A549 (cell line): Measurements from ENCODE around the gene ABCA2. TPM values are rescaled to one million over a fixed set of nuclear protein-coding genes. Genes with fewer than 3 reads are reported as not detected.
A peak's percentile ranks its signal among the peaks of the same experiment; 100 is the strongest.

Experiments used
- ATAC-seq, 2 experiments: fragments of 200-7000 bp in 1 of 2; fragments of >200 bp in 1 of 2; cut with Nextera tagmentation in 1 of 2; cut with Tn5 transposase in 1 of 2; 3 replicates each; pipeline versions ENCODE4 v1.8.0 to v1.9.1; 2018 to 2020; ENCODE audit warnings: mild to moderate bottlenecking in 1 of 2, moderate library complexity in 1 of 2
- CTCF ChIA-PET: fragments of 300-600 bp; sonication (Branson Sonifier 250); formaldehyde crosslinking; extraction: SDS; loops from one replicate; lab custom pipeline; 2021; ENCODE audit warnings: antibody characterized with exemption, inconsistent platforms; lab: Yijun Ruan, JAX
- POLR2A ChIA-PET: fragments of 350-600 bp; formaldehyde crosslinking; extraction: SDS; loops from one replicate; lab custom pipeline; 2021; ENCODE audit warnings: antibody characterized with exemption, inconsistent platforms; lab: Yijun Ruan, JAX
- DNase-seq, 2 experiments: peaks; one replicate each; pipeline versions ENCODE4 v3.0.0 to v3.0.0-alpha.2; 2011 to 2016; ENCODE audit warnings: low read depth in 1 of 2, low spot score in 1 of 2
- FAIRE-seq: peaks from 2 replicates; lab custom pipeline; 2011; peaks lifted over from hg19 to GRCh38; lab: Jason Lieb, UNC
- H3K27ac ChIP-seq, 2 experiments: fragments of >200 bp; sonication (Bioruptor Twin); formaldehyde crosslinking; 3 replicates each; pipeline ENCODE4 v1.5.1; 2016 to 2017
- H3K4me1 ChIP-seq: fragments of >200 bp; sonication (Bioruptor Twin); formaldehyde crosslinking; 3 replicates; pipeline ENCODE4 v1.6.1; 2016
- H3K4me2 ChIP-seq: fragments of >200 bp; sonication (Bioruptor Twin); formaldehyde crosslinking; 3 replicates; pipeline ENCODE4 v1.6.1; 2016
- H3K4me3 ChIP-seq: fragments of >200 bp; sonication (Bioruptor Twin); formaldehyde crosslinking; 3 replicates; pipeline ENCODE4 v1.5.1; 2016
- H3K9me3 ChIP-seq: fragments of >200 bp; sonication (Bioruptor Twin); formaldehyde crosslinking; 3 replicates; pipeline ENCODE4 v1.6.1; 2016
- ATOH8 ChIP-seq: fragments of 250-450 bp; sonication (Bioruptor Pico); IDR thresholded peaks from 2 replicates; pipeline ENCODE4 v1.5.0; 2020; ENCODE audit warnings: low read depth, mild to moderate bottlenecking, moderate library complexity
- BCL3 ChIP-seq: fragments of >200 bp; sonication (Bioruptor Twin); formaldehyde crosslinking; IDR thresholded peaks from 3 replicates; pipeline ENCODE4 v1.6.1; 2016
- BHLHE40 ChIP-seq: IDR thresholded peaks from 2 replicates; pipeline ENCODE4 v1.6.1; 2012; ENCODE audit warnings: low read depth, low read length, inconsistent platforms
- CBX2 ChIP-seq: fragments of 200-600 bp; sonication (generic); IDR thresholded peaks from 2 replicates; pipeline ENCODE4 v1.6.1; 2016; ENCODE audit warnings: low read depth, mild to moderate bottlenecking, borderline replicate concordance
- CBX8 ChIP-seq: fragments of 200-600 bp; sonication (generic); IDR thresholded peaks from 2 replicates; pipeline ENCODE4 v1.6.1; 2016
- CEBPB ChIP-seq, 2 experiments: fragments of >200 bp in 1 of 2; sonication (Bioruptor Twin) in 1 of 2; formaldehyde crosslinking in 1 of 2; IDR thresholded peaks; 2 replicates each; pipeline ENCODE4 v1.6.1; 2012 to 2016
- CHD2 ChIP-seq: fragments of 150-350 bp; IDR thresholded peaks from 2 replicates; pipeline ENCODE4 v1.6.1; 2014; ENCODE audit warnings: low read length; ENCODE audit not compliant: partially characterized antibody
- EHF ChIP-seq: fragments of 250-450 bp; sonication (Bioruptor Pico); IDR thresholded peaks from 2 replicates; pipeline ENCODE4 v1.5.0; 2020; ENCODE audit warnings: mild to moderate bottlenecking
- EHMT2 ChIP-seq: fragments of 200-600 bp; sonication (generic); IDR thresholded peaks from 2 replicates; pipeline ENCODE4 v1.6.1; 2016; ENCODE audit warnings: antibody characterized with exemption, low read depth, mild to moderate bottlenecking, moderate library complexity
- ELK1 ChIP-seq: fragments of 150-350 bp; IDR thresholded peaks from 2 replicates; pipeline ENCODE4 v1.6.1; 2014; ENCODE audit warnings: low read depth, mild to moderate bottlenecking, low read length
- GATA3 ChIP-seq: IDR thresholded peaks from 2 replicates; pipeline ENCODE4 v1.6.1; 2012; ENCODE audit warnings: borderline replicate concordance
- HES2 ChIP-seq: fragments of >200 bp; sonication (Bioruptor Twin); formaldehyde crosslinking; IDR thresholded peaks from 2 replicates; pipeline ENCODE4 v1.6.1; 2016
- HEYL ChIP-seq: fragments of 250-450 bp; sonication (Bioruptor Pico); IDR thresholded peaks from 2 replicates; pipeline ENCODE4 v1.8.0; 2021; ENCODE audit warnings: mild to moderate bottlenecking, moderate library complexity
- HOXA7 ChIP-seq: fragments of 250-450 bp; sonication (Bioruptor Pico); IDR thresholded peaks from 2 replicates; pipeline ENCODE4 v1.5.0; 2020; ENCODE audit warnings: mild to moderate bottlenecking, moderate library complexity
- HOXB13 ChIP-seq: fragments of 250-450 bp; sonication (Bioruptor Pico); IDR thresholded peaks from 2 replicates; pipeline ENCODE4 v1.5.0; 2020; ENCODE audit warnings: low read depth, mild to moderate bottlenecking, moderate library complexity
- JUNB ChIP-seq: fragments of >200 bp; sonication (Bioruptor Twin); formaldehyde crosslinking; IDR thresholded peaks from 2 replicates; pipeline ENCODE4 v1.6.1; 2016
- MAX ChIP-seq: IDR thresholded peaks from 2 replicates; pipeline ENCODE4 v1.6.1; 2012
- MYC ChIP-seq: IDR thresholded peaks from 2 replicates; pipeline ENCODE4 v1.6.1; 2012; ENCODE audit warnings: mild to moderate bottlenecking, inconsistent platforms, low read length, improper control_type of control experiment, borderline replicate concordance
- PBX3 ChIP-seq: IDR thresholded peaks from 2 replicates; pipeline ENCODE4 v1.6.1; 2012
- PHF8 ChIP-seq: fragments of 200-600 bp; sonication (generic); IDR thresholded peaks from 2 replicates; pipeline ENCODE4 v1.6.1; 2016; ENCODE audit warnings: low read depth, mild to moderate bottlenecking, antibody characterized with exemption, moderate library complexity, borderline replicate concordance
- POLR2A ChIP-seq: IDR thresholded peaks from 2 replicates; pipeline ENCODE4 v1.6.1; 2012; ENCODE audit warnings: mild to moderate bottlenecking, low read length
- POLR2AphosphoS2 ChIP-seq: conservative IDR thresholded peaks from 2 replicates; pipeline ENCODE4 v1.6.1; 2012; ENCODE audit warnings: low read length, improper control_type of control experiment, inconsistent platforms
- RAD21 ChIP-seq, 2 experiments: fragments of >200 bp in 1 of 2; sonication (Bioruptor Twin) in 1 of 2; formaldehyde crosslinking in 1 of 2; IDR thresholded peaks in 1 of 2; conservative IDR thresholded peaks in 1 of 2; 2 replicates in 1 of 2; 3 replicates in 1 of 2; pipeline ENCODE4 v1.6.1; 2012 to 2018; ENCODE audit warnings: inconsistent platforms in 1 of 2
- RCOR1 ChIP-seq: fragments of 150-350 bp; IDR thresholded peaks from 2 replicates; pipeline ENCODE4 v1.6.1; 2014; ENCODE audit warnings: antibody characterized with exemption, low read length, low read depth
- RNF2 ChIP-seq: fragments of 200-600 bp; sonication (generic); IDR thresholded peaks from 2 replicates; pipeline ENCODE4 v1.6.1; 2016; ENCODE audit warnings: low read depth, mild to moderate bottlenecking, antibody characterized with exemption, moderate library complexity, borderline replicate concordance
- USF2 ChIP-seq: fragments of 450-650 bp; IDR thresholded peaks from 2 replicates; pipeline ENCODE4 v1.6.1; 2014; ENCODE audit warnings: antibody characterized with exemption
- ZC3H11A ChIP-seq: fragments of 450-650 bp; IDR thresholded peaks from 2 replicates; pipeline ENCODE4 v1.6.1; 2014; ENCODE audit warnings: antibody characterized with exemption, mild to moderate bottlenecking
- ZFP36 ChIP-seq: fragments of 450-650 bp; IDR thresholded peaks from 2 replicates; pipeline ENCODE4 v1.6.1; 2014; ENCODE audit warnings: borderline replicate concordance; ENCODE audit not compliant: partially characterized antibody
- WGBS: methylation state at CpG from one replicate; pipeline ENCODE4 v1.1.6; 2017; ENCODE audit errors: missing lambda C conversion rate; 5-methylcytosine and 5-hydroxymethylcytosine counted together
- polyA plus RNA-seq, 4 experiments: library from polyadenylated mRNA; depleted of rRNA in 3 of 4; stranded (reverse); fragments of >200 nt; fragmentation: RNase III in 1 of 4; extraction: RNeasy Plus Mini Kit Qiagen cat#74134 plus additional on column Dnase treatment in 1 of 4; gene quantifications; 2 replicates in 3 of 4; 3 replicates in 1 of 4; pipeline ENCODE4 v1.2.3, GENCODE V29; 2011 to 2017

Gene ABCA2
- polyA plus RNA-seq, 2 of the 4 experiments (the other 2 are of a cell fraction) = 8.3 to 24.7 TPM

- Histone ChIP-seq H3K27ac (no peak overlapping the region), H3K4me2 (no peak overlapping the region), H3K9me3 (no peaks in the 10 kb centered on the region), H3K4me1 (peaks cover 25% of the 10 kb centered on the region), H3K4me3 (no peak overlapping the region)
- DNase-seq = no peak
- no peak for TF ChIP-seq EHMT2
- no peak for TF ChIP-seq CHD2
- no peak for TF ChIP-seq JUNB
- TF ChIP-seq ZC3H11A = no peak
- TF ChIP-seq USF2 = no peak
- TF ChIP-seq PHF8 = no peak
- no peak for TF ChIP-seq MYC
- TF ChIP-seq ZFP36 = no peak
- no peak for TF ChIP-seq RCOR1
- TF ChIP-seq HES2 = no peak
- TF ChIP-seq CEBPB (IDR thresholded peaks at IDR 0.05) = no peak
- TF ChIP-seq POLR2A = no peak
- no peak for TF ChIP-seq HOXA7 (CRISPR knock-in tag)
- no peak for TF ChIP-seq GATA3
- no peak for TF ChIP-seq POLR2AphosphoS2
- no peak for TF ChIP-seq BCL3
- TF ChIP-seq ATOH8 (CRISPR knock-in tag) = no peak
- CTCF ChIA-PET = interaction anchor here (1.9 to 24.0 kb wide), 7 partner anchors 6 to 45 kb away, joined by 9 to 656 read pairs (median 16); partner anchors contain the start of genes ABCA2, ENTPD2, MAN1B1 and NPDC1
- POLR2A ChIA-PET = no interaction called here
- 90% methylated on average over 8 of the region's 8 CpGs for WGBS
- ATAC-seq = no peak
- FAIRE-seq = no peak
Observed at GRCh38 chr9:137073992-137074399, 46.0 kb upstream of the ABCA2 start.

- 92% methylated on average over 2 of the region's 2 CpGs for WGBS
- no peak for ATAC-seq
- DNase-seq = no peak
- TF ChIP-seq EHF (CRISPR knock-in tag) = no peak
- TF ChIP-seq CEBPB (IDR thresholded peaks at IDR 0.05) = no peak
- no peak for TF ChIP-seq PBX3
- TF ChIP-seq CBX8 = no peak
- TF ChIP-seq JUNB = no peak
- TF ChIP-seq USF2 = no peak
- TF ChIP-seq RAD21 (conservative IDR thresholded peaks at IDR 0.05 in 1 of 2, IDR thresholded peaks at IDR 0.05 in 1 of 2) = no peak
- no peak for TF ChIP-seq RNF2
- TF ChIP-seq POLR2AphosphoS2 = no peak
- TF ChIP-seq ZC3H11A = no peak
- TF ChIP-seq ELK1 = no peak
- no peak for TF ChIP-seq MAX
- no peak for TF ChIP-seq HES2
- TF ChIP-seq HEYL (CRISPR knock-in tag) = no peak
- no peak for TF ChIP-seq HOXB13 (CRISPR knock-in tag)
- TF ChIP-seq RCOR1 = no peak
- TF ChIP-seq MYC = no peak
- TF ChIP-seq BHLHE40 = no peak
- no peak for TF ChIP-seq CBX2
- POLR2A ChIA-PET = interaction anchor here (0.6 to 3.9 kb wide), 4 partner anchors 15 to 251 kb away, joined by 3 to 18 read pairs (median 6); partner anchors contain the start of genes MAN1B1 and TUBB4B
- H3K4me1 ChIP-seq = peaks cover 27% of the 10 kb centered on the region
- no peaks in the 10 kb centered on the region for H3K9me3 ChIP-seq
- H3K27ac ChIP-seq = peak overlapping the region; percentile 62 to 88
- no peak for FAIRE-seq
- CTCF ChIA-PET = interaction anchor here (1.4 to 19.2 kb wide), 6 partner anchors 7 to 45 kb away, joined by 3 to 656 read pairs (median 207); partner anchors contain the start of genes ABCA2, DPP7, ENTPD2 and FUT7
- peak overlapping the region; percentile 74 for H3K4me2 ChIP-seq
- H3K4me3 ChIP-seq = no peak overlapping the region
Observed at GRCh38 chr9:137071282-137071681, 43.2 kb upstream of the ABCA2 start.
